ENCODE measurements around the gene TTC28. TPM values are rescaled to one million over a fixed set of nuclear protein-coding genes. Genes with fewer than 3 reads are reported as not detected.

TTC28 gene
- total RNA-seq, 1 experiment from 2014 or later = 0.12 TPM

DNA sequence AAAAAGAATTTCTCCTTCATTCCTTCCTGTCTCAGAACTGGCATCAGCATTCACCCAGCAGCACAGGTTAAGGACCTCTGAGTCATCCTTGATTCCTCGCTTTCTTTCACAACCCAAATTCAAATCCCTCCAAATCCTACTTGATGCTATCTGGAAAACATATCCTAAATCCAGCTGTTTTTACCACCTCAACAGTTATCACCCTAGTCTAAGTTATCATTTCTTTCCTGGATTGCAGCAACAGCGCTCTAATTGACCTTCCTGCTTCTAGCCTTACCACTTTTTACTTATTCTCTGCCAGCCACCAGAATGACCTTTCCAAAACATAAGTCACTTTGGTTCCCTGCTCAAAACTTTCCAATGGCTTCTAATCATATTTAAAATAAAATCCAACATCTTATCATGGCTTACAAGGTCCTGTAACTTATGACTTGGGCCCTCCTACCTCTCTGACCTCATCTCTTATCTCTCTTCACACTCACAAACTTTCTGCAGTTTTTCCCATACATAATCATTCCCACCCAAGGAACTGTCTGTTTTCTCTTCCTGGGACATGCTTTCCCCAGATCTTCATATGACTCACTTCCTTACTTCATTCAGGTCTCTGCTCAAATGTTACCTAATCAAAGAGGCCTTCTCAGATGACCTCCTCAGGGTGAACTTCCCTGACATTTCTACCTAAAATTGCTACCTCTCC lies 119.4 kb downstream of the TTC28 start (continued):
- TF ChIP-seq RAD21 (IDR thresholded peaks at IDR 0.05; ENCODE audit: low read depth) = no peak

DNA sequence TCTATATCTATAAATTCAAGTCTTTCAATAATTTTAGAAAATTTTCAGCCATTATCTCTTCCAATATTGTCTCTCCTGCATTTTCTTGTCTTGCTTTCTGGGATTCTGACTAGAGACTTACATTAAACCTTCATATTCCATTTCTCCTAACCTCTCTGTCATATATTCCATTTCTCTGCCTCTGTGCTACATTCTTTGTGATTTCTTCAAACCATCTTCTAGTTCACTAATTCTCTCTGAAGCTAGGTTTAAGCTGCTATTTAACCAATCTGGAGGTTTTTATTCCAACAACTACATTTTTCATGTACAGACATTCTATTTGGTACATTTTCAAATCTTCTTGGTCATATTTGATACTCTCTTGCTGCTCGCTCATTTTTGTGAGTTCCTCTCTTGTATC lies 122.5 kb downstream of the TTC28 start:
- ChIA-PET RAD21 (ENCODE audit: low non-redundant PET in 1 of 2, low total read pairs in 2 of 2, uncharacterized antibody in 2 of 2, unreplicated experiment in 2 of 2) (no interaction called here), CTCF (no interaction called here), POLR2A (no interaction called here)
- no peaks in the 10 kb centered on the region for H4K20me1 ChIP-seq (ENCODE audit: insufficient read depth)
- ATAC-seq (no peak), DNase-seq (ENCODE audit: low read depth, low spot score) (no peak)
- H2AFZ ChIP-seq (ENCODE audit: low read depth, low read length, poor library complexity, severe bottlenecking) = no peak overlapping the region
- H3K9me2 ChIP-seq (ENCODE audit: insufficient read depth) = no peaks in the 10 kb centered on the region
- no peak overlapping the region for H3K4me3 ChIP-seq (replicated peaks in 1 of 2; ENCODE audit: low read depth in 1 of 2, low read length in 2 of 2)
- 0 out of 4 replicates have a peak, but pooled peaks cover 0 to 4% of the 10 kb centered on the region in 2 experiments for H3K4me1 ChIP-seq (ENCODE audit: control insufficient read depth in 1 of 2, insufficient read depth in 2 of 2, low read length in 2 of 2)
- no peaks in the 10 kb centered on the region for H3K36me3 ChIP-seq (ENCODE audit: control insufficient read depth in 1 of 2, insufficient read depth in 2 of 2, low read length in 2 of 2)
- peaks cover 10% of the 10 kb centered on the region for H3K27me3 ChIP-seq (ENCODE audit: insufficient read depth, low read length)
- BruUV-seq (replicated peaks) = no TSS peak
- no peak overlapping the region for H3K9ac ChIP-seq (ENCODE audit: low read length)
- intact Hi-C loops (cut with micrococcal nuclease) = no loop called here
- H3K4me2 ChIP-seq (ENCODE audit: low read length) = no peak overlapping the region
- H3K27ac ChIP-seq (ENCODE audit: low read depth, low read length) = no peak overlapping the region
- TF ChIP-seq EZH2 (IDR thresholded peaks at IDR 0.05) = no peak
- TF ChIP-seq TCF7L2 (IDR thresholded peaks at IDR 0.05; ENCODE audit: borderline replicate concordance, extremely low read depth, insufficient read depth, insufficient read length) = no peak
- TF ChIP-seq ELF1 (IDR thresholded peaks at IDR 0.05; ENCODE audit: borderline replicate concordance, low read depth) = no peak
- TF ChIP-seq JUND (IDR thresholded peaks at IDR 0.05) = no peak
- TF ChIP-seq EZH2phosphoT487 (IDR thresholded peaks at IDR 0.05; ENCODE audit: borderline replicate concordance) = no peak
- TF ChIP-seq SRF (IDR thresholded peaks at IDR 0.05; ENCODE audit: low read depth) = no peak
- TF ChIP-seq ZNF274 (IDR thresholded peaks at IDR 0.05; ENCODE audit: low read depth, low read length) = no peak
- TF ChIP-seq, protein P1, sequence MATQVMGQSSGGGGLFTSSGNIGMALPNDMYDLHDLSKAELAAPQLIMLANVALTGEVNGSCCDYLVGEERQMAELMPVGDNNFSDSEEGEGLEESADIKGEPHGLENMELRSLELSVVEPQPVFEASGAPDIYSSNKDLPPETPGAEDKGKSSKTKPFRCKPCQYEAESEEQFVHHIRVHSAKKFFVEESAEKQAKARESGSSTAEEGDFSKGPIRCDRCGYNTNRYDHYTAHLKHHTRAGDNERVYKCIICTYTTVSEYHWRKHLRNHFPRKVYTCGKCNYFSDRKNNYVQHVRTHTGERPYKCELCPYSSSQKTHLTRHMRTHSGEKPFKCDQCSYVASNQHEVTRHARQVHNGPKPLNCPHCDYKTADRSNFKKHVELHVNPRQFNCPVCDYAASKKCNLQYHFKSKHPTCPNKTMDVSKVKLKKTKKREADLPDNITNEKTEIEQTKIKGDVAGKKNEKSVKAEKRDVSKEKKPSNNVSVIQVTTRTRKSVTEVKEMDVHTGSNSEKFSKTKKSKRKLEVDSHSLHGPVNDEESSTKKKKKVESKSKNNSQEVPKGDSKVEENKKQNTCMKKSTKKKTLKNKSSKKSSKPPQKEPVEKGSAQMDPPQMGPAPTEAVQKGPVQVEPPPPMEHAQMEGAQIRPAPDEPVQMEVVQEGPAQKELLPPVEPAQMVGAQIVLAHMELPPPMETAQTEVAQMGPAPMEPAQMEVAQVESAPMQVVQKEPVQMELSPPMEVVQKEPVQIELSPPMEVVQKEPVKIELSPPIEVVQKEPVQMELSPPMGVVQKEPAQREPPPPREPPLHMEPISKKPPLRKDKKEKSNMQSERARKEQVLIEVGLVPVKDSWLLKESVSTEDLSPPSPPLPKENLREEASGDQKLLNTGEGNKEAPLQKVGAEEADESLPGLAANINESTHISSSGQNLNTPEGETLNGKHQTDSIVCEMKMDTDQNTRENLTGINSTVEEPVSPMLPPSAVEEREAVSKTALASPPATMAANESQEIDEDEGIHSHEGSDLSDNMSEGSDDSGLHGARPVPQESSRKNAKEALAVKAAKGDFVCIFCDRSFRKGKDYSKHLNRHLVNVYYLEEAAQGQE (IDR thresholded peaks at IDR 0.05; ENCODE audit: low read depth) = no peak
- TF ChIP-seq RAD21 (IDR thresholded peaks at IDR 0.05; ENCODE audit: low read depth) = no peak
- TF ChIP-seq ZFX (IDR thresholded peaks at IDR 0.05) = no peak
- TF ChIP-seq, protein P2, sequence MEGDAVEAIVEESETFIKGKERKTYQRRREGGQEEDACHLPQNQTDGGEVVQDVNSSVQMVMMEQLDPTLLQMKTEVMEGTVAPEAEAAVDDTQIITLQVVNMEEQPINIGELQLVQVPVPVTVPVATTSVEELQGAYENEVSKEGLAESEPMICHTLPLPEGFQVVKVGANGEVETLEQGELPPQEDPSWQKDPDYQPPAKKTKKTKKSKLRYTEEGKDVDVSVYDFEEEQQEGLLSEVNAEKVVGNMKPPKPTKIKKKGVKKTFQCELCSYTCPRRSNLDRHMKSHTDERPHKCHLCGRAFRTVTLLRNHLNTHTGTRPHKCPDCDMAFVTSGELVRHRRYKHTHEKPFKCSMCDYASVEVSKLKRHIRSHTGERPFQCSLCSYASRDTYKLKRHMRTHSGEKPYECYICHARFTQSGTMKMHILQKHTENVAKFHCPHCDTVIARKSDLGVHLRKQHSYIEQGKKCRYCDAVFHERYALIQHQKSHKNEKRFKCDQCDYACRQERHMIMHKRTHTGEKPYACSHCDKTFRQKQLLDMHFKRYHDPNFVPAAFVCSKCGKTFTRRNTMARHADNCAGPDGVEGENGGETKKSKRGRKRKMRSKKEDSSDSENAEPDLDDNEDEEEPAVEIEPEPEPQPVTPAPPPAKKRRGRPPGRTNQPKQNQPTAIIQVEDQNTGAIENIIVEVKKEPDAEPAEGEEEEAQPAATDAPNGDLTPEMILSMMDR (IDR thresholded peaks at IDR 0.05 in 2 of 3, conservative IDR thresholded peaks at IDR 0.05 in 1 of 3; ENCODE audit: borderline replicate concordance in 1 of 3, insufficient read depth in 1 of 3, low read depth in 2 of 3, low read length in 2 of 3) = no peak
- TF ChIP-seq SIN3A (IDR thresholded peaks at IDR 0.05; ENCODE audit: low read depth) = no peak
- TF ChIP-seq, protein P3, sequence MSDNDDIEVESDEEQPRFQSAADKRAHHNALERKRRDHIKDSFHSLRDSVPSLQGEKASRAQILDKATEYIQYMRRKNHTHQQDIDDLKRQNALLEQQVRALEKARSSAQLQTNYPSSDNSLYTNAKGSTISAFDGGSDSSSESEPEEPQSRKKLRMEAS (IDR thresholded peaks at IDR 0.05) = no peak
- H3K9me3 ChIP-seq (ENCODE audit: control insufficient read depth in 1 of 2, insufficient read depth in 1 of 2, low read depth in 1 of 2, low read length in 2 of 2) = no peaks in the 10 kb centered on the region
- H3K79me2 ChIP-seq (ENCODE audit: insufficient read depth, low read length) = no peaks in the 10 kb centered on the region
